LNCaP clone FGC (cell line): ENCODE data around the gene MCTP2.

Source experiments
- DNase-seq: peaks from one replicate; pipeline ENCODE4 v3.0.0-alpha.2; 2011; ENCODE audit warnings: low read depth
- H3K4me3 ChIP-seq: 2 replicates; pipeline ENCODE4 v1.5.1; 2011; ENCODE audit warnings: mild to moderate bottlenecking, low read depth, low read length, control low read depth
- CTCF ChIP-seq: IDR thresholded peaks from 2 replicates; pipeline ENCODE4 v1.5.1; 2012; ENCODE audit warnings: mild to moderate bottlenecking; ENCODE audit not compliant: control insufficient read depth, insufficient read depth; ENCODE audit errors: extremely low read depth

MCTP2 gene

GRCh38 chr15:94306700-94307650 lies 75.6 kb downstream of the MCTP2 start:
- H3K4me3 ChIP-seq = no peak overlapping the region
- no peak for TF ChIP-seq CTCF
- no peak for DNase-seq

GRCh38 chr15:94312946-94313345 lies 81.6 kb downstream of the MCTP2 start:
- no peak for DNase-seq
- TF ChIP-seq CTCF = no peak
- H3K4me3 ChIP-seq = no peak overlapping the region

- DNase-seq = no peak
- no peak for TF ChIP-seq CTCF
- H3K4me3 ChIP-seq = no peak overlapping the region
Observed at GRCh38 chr15:94314639-94315038, 83.3 kb downstream of the MCTP2 start.

GRCh38 chr15:94317211-94317610 lies 85.8 kb downstream of the MCTP2 start:
- no peak for TF ChIP-seq CTCF
- DNase-seq = no peak

GRCh38 chr15:94322141-94322540 lies 90.8 kb downstream of the MCTP2 start:
- DNase-seq = no peak
- no peak overlapping the region for H3K4me3 ChIP-seq
- no peak for TF ChIP-seq CTCF

More at GRCh38 chr15:94317211-94317610, 85.8 kb downstream of the MCTP2 start:
- no peak overlapping the region for H3K4me3 ChIP-seq

- no peak for TF ChIP-seq CTCF
- no peak for DNase-seq
- no peak overlapping the region for H3K4me3 ChIP-seq
Observed at GRCh38 chr15:94323076-94323475, 91.7 kb downstream of the MCTP2 start.
